Thoracic aorta (tissue), 2 donors: ENCODE measurements around the gene CALN1. TPM values are rescaled to one million over a fixed set of nuclear protein-coding genes. Genes with fewer than 3 reads are reported as not detected.

ENCODE experiments used
- ATAC-seq: fragments of 150-250 bp; one replicate; pipeline ENCODE4 v1.8.0; 2017; ENCODE audit warnings: low read depth; ENCODE audit not compliant: insufficient number of reproducible peaks, low FRiP score
- DNase-seq: peaks from one replicate; pipeline ENCODE4 v3.0.0-alpha.2; 2020; ENCODE audit warnings: low spot score
- H3K27ac ChIP-seq, 2 donors: fragments of 200-600 bp; sonication (generic); 1 replicate in 1 of 2; 2 replicates in 1 of 2; pipeline ENCODE4 v1.5.1; 2016; ENCODE audit warnings: mild to moderate bottlenecking in 2 of 2, moderate library complexity in 2 of 2
- H3K27me3 ChIP-seq: fragments of 200-600 bp; sonication (generic); replicated peaks from 2 replicates; pipeline ENCODE4 v1.6.0; 2016; ENCODE audit warnings: mild to moderate bottlenecking; ENCODE audit not compliant: insufficient read depth
- H3K36me3 ChIP-seq: fragments of 200-600 bp; sonication (generic); one replicate; pipeline ENCODE4 v1.5.1; 2016
- H3K4me1 ChIP-seq, 2 donors: fragments of 200-600 bp; sonication (generic); 1 replicate in 1 of 2; 2 replicates in 1 of 2; pipeline versions ENCODE4 v1.5.1 to v1.6.0; 2016; ENCODE audit warnings: low read depth in 2 of 2, mild to moderate bottlenecking in 1 of 2; ENCODE audit not compliant: control insufficient read depth in 1 of 2
- H3K4me3 ChIP-seq: fragments of 200-600 bp; sonication (generic); 2 replicates; pipeline ENCODE4 v1.5.1; 2016; ENCODE audit warnings: mild to moderate bottlenecking
- H3K9me3 ChIP-seq: fragments of 200-600 bp; sonication (generic); 2 replicates; pipeline ENCODE4 v1.5.1; 2016
- total RNA-seq, 2 donors: library from RNA; depleted of rRNA; stranded (reverse); fragments of >200 nt; gene quantifications; one replicate each; pipeline versions ENCODE4 v1.1.0 to v1.2.3, GENCODE V29; 2016
- TF ChIP-seq, protein P1 (sequence below): fragments of 200-600 bp; sonication (generic); IDR thresholded peaks from one replicate; pipeline ENCODE4 v1.5.1; 2019; ENCODE audit warnings: antibody characterized with exemption

The CALN1 gene
- total RNA-seq, 2 donors from 2014 or later, result not detected

DNA sequence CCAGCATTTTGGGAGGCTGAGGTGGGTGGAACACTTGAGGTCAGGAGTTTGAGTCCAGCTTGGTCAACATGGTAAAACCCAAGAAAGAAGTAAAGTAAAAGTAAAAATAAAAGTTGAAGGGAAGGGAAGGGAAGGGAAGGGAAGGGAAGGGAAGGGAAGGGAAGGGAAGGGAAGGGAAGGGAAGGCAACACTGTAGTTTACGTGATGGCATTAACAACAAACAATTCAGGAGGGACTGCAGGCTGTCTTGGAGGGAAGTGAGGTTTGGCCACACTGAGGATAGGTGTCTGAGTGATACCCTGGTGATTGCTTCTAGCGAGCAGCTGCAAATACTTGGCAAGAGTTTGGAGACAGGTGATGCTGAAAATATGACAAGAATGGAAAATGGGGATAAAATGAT is 298.0 kb downstream of the CALN1 start:
- Histone ChIP-seq H3K4me1 (no peaks in the 10 kb centered on the region), H3K4me3 (no peak overlapping the region), H3K27me3 (no peaks in the 10 kb centered on the region), H3K36me3 (no peaks in the 10 kb centered on the region), H3K27ac (no peak overlapping the region), H3K9me3 (no peaks in the 10 kb centered on the region)
- DNase-seq (no peak), ATAC-seq (no peak)
- TF ChIP-seq, protein P1, sequence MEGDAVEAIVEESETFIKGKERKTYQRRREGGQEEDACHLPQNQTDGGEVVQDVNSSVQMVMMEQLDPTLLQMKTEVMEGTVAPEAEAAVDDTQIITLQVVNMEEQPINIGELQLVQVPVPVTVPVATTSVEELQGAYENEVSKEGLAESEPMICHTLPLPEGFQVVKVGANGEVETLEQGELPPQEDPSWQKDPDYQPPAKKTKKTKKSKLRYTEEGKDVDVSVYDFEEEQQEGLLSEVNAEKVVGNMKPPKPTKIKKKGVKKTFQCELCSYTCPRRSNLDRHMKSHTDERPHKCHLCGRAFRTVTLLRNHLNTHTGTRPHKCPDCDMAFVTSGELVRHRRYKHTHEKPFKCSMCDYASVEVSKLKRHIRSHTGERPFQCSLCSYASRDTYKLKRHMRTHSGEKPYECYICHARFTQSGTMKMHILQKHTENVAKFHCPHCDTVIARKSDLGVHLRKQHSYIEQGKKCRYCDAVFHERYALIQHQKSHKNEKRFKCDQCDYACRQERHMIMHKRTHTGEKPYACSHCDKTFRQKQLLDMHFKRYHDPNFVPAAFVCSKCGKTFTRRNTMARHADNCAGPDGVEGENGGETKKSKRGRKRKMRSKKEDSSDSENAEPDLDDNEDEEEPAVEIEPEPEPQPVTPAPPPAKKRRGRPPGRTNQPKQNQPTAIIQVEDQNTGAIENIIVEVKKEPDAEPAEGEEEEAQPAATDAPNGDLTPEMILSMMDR, result no peak

DNA sequence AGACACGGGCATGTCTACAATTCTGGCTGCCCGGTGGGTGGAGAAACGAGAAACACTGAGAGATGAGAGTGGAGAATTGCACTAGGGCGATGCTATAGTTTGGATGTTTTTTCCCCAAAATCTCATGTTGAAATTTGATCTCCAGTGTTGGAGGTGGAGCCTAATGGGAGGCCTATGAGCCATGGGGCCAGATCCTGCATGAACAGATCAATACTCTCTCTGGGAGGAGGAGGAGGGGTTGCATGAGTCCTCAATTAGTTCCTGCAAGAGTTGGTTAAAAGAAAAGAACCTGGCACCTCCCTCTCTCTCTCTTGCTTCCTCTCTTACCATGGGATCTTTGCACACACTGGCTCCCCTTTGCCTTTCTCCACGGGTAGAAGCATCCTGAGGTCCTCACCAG is 299.1 kb downstream of the CALN1 start:
- Histone ChIP-seq H3K4me1 (no peaks in the 10 kb centered on the region), H3K4me3 (no peak overlapping the region), H3K36me3 (no peaks in the 10 kb centered on the region), H3K27me3 (no peaks in the 10 kb centered on the region), H3K9me3 (no peaks in the 10 kb centered on the region), H3K27ac (no peak overlapping the region)
- ATAC-seq (no peak), DNase-seq (no peak)
- TF ChIP-seq, protein P1, result no peak

DNA sequence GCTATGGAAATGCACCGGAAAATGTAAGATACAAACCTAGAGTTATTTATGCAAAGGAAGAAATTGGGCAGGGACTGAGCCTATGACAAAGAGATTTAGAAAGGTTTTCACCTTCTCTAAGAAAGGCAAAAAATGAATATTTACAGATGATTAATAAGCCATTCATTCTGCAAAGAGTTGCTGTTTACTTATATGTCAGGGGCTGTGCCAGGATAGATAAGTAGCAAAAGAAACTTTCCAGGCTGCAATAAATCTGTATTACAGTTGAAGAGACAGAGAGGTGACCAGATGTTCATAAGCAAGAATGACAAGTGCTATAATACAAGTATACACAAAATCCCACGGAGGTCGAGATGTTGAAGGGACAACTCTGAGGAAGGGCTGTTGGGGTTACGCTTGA is 299.6 kb downstream of the CALN1 start:
- H3K4me3 ChIP-seq, result no peak overlapping the region
- TF ChIP-seq, protein P1, result no peak
- H3K27ac ChIP-seq, result no peak overlapping the region
- ATAC-seq (no peak), DNase-seq (no peak)
- no peaks in the 10 kb centered on the region for H3K36me3 ChIP-seq
- no peaks in the 10 kb centered on the region for H3K9me3 ChIP-seq
- H3K4me1 ChIP-seq, result no peaks in the 10 kb centered on the region
- no peaks in the 10 kb centered on the region for H3K27me3 ChIP-seq

DNA sequence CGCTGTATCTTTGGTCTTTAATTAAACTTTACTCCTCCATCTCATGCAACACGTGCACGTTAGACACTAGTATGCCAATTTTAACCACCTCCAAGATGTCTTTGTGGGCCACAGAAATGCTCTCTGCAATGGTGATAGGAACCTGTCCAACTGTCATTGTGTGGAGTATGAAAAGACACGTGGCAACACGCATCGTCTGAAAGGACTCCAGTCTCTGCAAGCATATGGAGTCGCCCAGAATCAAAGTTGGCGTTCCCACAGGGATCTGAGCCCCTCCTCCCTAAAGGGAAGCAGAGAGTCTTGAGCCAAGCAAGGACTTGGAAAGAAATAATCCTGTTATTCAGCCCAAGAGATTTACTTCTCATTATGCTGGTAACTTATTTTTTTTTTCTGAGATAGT is 301.1 kb downstream of the CALN1 start:
- ATAC-seq (no peak), DNase-seq (no peak)
- Histone ChIP-seq H3K9me3 (no peaks in the 10 kb centered on the region), H3K27me3 (no peaks in the 10 kb centered on the region), H3K27ac (no peak overlapping the region), H3K36me3 (no peaks in the 10 kb centered on the region), H3K4me3 (no peak overlapping the region), H3K4me1 (no peaks in the 10 kb centered on the region)
- TF ChIP-seq, protein P1, result no peak

DNA sequence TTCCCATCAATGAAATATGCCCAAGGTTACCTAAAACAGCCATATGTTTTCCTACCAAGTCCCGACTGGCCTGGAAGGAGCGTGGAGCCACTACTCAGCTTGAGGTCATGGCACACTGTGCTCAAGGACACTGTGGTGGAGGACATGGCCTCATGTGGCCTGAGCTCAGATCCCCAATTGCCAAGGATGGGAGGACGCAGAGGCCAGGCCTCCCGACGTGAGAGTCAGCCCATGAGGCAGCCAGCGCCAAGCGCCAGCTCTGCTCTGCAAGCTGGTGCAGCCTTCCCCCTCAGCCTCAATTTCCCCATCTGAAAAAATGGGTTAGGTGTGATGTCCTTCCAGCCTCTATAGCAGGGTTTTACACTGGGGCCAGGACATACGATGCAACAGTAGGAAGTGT is 302.6 kb downstream of the CALN1 start:
- Histone ChIP-seq H3K27me3 (no peaks in the 10 kb centered on the region), H3K27ac (no peak overlapping the region), H3K36me3 (no peaks in the 10 kb centered on the region), H3K9me3 (no peaks in the 10 kb centered on the region), H3K4me3 (no peak overlapping the region), H3K4me1 (no peaks in the 10 kb centered on the region)
- DNase-seq, result no peak
- TF ChIP-seq, protein P1, result no peak
- ATAC-seq, result no peak
